Loucy (cell line): ENCODE results near the gene C6orf118.

Experiments
- CTCF ChIP-seq: fragments of 200-600 bp; sonication (generic); conservative IDR thresholded peaks from 2 replicates; pipeline ENCODE4 v1.5.1; 2014; ENCODE audit warnings: mild to moderate bottlenecking, antibody characterized with exemption, low read length
- EZH2phosphoT487 ChIP-seq: fragments of 200-600 bp; IDR thresholded peaks from 2 replicates; pipeline ENCODE4 v1.6.1; 2018; ENCODE audit warnings: antibody characterized with exemption, mild to moderate bottlenecking, moderate library complexity, borderline replicate concordance

GRCh38 chr6:165300422-165300936 is 8.9 kb downstream of the C6orf118 start:
- TF ChIP-seq CTCF (no peak), EZH2phosphoT487 (no peak)
